ENCODE data around the gene STRBP.

STRBP gene

GRCh38 chr9:123220127-123220526 lies 48.3 kb downstream of the STRBP start:
- no peak overlapping the region for H3K4me3 ChIP-seq (ENCODE audit: low read depth, low read length)
- no peak for TF ChIP-seq CTCF (IDR thresholded peaks at IDR 0.05; ENCODE audit: insufficient read depth, low read length, missing control alignments)
- DNase-seq (ENCODE audit: low read depth, low spot score): no peak
- ChIA-PET POLR2A (no interaction called here), CTCF (interaction anchor here (1.0 kb wide), 1 partner anchor 117 kb away, joined by 4 read pairs; no protein-coding TSS in a partner anchor)

DNA sequence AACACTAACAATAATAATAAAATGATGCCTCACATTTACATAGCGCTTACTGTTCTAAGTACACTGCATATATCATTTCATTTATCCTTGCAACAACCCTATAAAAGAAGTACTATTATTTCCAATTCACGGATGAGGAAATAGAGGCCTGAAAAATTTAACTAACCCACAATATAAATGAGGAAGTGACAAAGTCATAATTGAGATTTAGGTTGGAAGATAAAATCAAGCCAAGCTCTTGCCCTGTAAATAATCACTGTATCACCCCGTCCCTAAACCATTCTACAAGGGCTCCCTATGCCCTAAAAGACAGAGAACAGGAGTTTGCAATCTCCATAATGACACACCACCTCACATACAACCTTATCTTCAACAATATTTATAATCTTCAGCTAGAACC lies 49.6 kb downstream of the STRBP start:
- TF ChIP-seq CTCF (IDR thresholded peaks at IDR 0.05; ENCODE audit: insufficient read depth, low read length, missing control alignments): no peak
- POLR2A ChIA-PET: no interaction called here
- no peak for DNase-seq (ENCODE audit: low read depth, low spot score)
- H3K4me3 ChIP-seq (ENCODE audit: low read depth, low read length): no peak overlapping the region
- CTCF ChIA-PET: no interaction called here

DNA sequence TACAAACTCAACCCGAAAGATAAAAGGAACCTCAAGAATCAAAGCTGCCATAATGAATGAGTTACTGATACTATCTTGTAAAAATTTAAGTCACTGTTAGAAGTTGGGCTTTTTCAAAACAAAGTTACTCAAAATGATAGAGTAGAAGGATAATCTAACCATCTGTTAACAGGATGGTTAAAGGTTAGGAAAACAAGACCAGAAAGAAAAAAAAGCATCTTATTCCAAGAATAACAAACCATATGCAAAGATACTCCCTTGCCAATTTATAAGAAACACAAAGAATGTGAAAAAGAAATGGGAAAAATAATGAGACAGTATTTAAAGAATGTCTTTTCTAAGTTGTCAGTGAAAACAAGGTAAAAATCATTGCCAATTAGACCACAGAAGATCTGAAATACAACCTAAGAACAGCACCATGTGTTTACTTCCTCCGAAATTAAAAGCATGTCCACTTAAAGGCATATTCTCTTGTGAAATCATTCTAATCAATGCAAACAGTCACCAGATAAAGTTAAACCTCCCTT lies 51.2 kb downstream of the STRBP start:
- peak; percentile 1 for DNase-seq (ENCODE audit: low read depth, low spot score)
- ChIA-PET POLR2A (no interaction called here), CTCF (no interaction called here)
- H3K4me3 ChIP-seq (ENCODE audit: low read depth, low read length): no peak overlapping the region
- TF ChIP-seq CTCF (IDR thresholded peaks at IDR 0.05; ENCODE audit: insufficient read depth, low read length, missing control alignments): no peak

- DNase-seq (ENCODE audit: low read depth, low spot score): no peak
- CTCF ChIA-PET: no interaction called here
- H3K4me3 ChIP-seq (ENCODE audit: low read depth, low read length): no peak overlapping the region
- POLR2A ChIA-PET: no interaction called here
- no peak for TF ChIP-seq CTCF (IDR thresholded peaks at IDR 0.05; ENCODE audit: insufficient read depth, low read length, missing control alignments)
Observed at GRCh38 chr9:123216251-123216797, 52.1 kb downstream of the STRBP start.

- CTCF ChIA-PET: no interaction called here
- H3K4me3 ChIP-seq (ENCODE audit: low read depth, low read length): no peak overlapping the region
- DNase-seq (ENCODE audit: low read depth, low spot score): no peak
- POLR2A ChIA-PET: no interaction called here
- no peak for TF ChIP-seq CTCF (IDR thresholded peaks at IDR 0.05; ENCODE audit: insufficient read depth, low read length, missing control alignments)
Observed at GRCh38 chr9:123211081-123211480, 57.3 kb downstream of the STRBP start.

DNA sequence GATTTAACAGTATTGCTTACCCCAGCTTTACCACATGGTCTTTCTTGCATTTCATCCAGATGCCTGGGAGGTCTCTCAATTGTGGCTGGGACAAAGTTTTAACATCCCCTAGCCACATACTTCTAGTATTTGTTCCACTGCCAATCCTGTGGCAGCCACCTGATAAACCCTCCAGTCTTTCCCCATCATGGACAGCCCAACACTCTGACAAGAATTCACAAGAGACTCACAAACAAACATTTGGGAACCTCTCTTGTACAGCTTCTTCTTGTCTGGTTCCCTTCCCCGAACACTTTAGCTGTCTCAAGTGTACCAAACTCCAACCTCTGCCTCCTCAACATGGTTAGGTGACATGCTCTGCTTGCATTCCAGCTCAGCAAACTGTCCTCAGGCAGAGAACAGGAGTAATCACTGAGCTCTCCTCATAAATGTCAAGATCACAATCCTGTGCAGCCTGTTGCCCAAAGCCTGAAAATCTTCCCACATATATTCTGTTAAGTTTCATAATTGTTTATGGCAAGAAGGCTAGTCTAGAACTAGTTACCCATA lies 59.7 kb downstream of the STRBP start:
- no peak for TF ChIP-seq CTCF (IDR thresholded peaks at IDR 0.05; ENCODE audit: insufficient read depth, low read length, missing control alignments)
- H3K4me3 ChIP-seq (ENCODE audit: low read depth, low read length): no peak overlapping the region
- no peak for DNase-seq (ENCODE audit: low read depth, low spot score)
- CTCF ChIA-PET: no interaction called here
- POLR2A ChIA-PET: no interaction called here

All from AG04449 (cell line).